ENCODE results near the gene GSTA1. TPM values are rescaled to one million over a fixed set of nuclear protein-coding genes. Genes with fewer than 3 reads are reported as not detected.
A peak's percentile ranks its signal among the peaks of the same experiment; 100 is the strongest.
"Not testable (repeated sequence)": the region's sequence is repeated elsewhere in the genome, so short reads cannot be mapped to it uniquely, and the experiment has no call there.

GSTA1 gene
- polyA plus RNA-seq, 1 experiment: not detected

- H3K4me3 ChIP-seq (ENCODE audit: low read depth, low read length); H3K36me3 ChIP-seq (ENCODE audit: control insufficient read depth, insufficient read depth, low read length); H3K27me3 ChIP-seq (ENCODE audit: control insufficient read depth, insufficient read depth, low read length); DNase-seq (ENCODE audit: low read depth); CTCF ChIA-PET; POLR2A ChIA-PET: not testable (repeated sequence)
These were observed 40.2 kb downstream of the GSTA1 start, which contains the start of gene GSTA2 for GRCh38 chr6:52763322-52763916. GSTA2 (minus strand) TSS chr6:52763475; CDS start chr6:52757947, 5,528 bp downstream.

- DNase-seq (ENCODE audit: low read depth); H3K4me3 ChIP-seq (ENCODE audit: low read depth, low read length); CTCF ChIA-PET; H3K27me3 ChIP-seq (ENCODE audit: control insufficient read depth, insufficient read depth, low read length); H3K36me3 ChIP-seq (ENCODE audit: control insufficient read depth, insufficient read depth, low read length); POLR2A ChIA-PET: not testable (repeated sequence)
These were observed 41.7 kb downstream of the GSTA1 start for GRCh38 chr6:52761673-52762491.

GRCh38 chr6:52760105-52760765 is 43.4 kb downstream of the GSTA1 start:
- no peak overlapping the region for H3K4me3 ChIP-seq (ENCODE audit: low read depth, low read length)
- H3K27me3 ChIP-seq (ENCODE audit: control insufficient read depth, insufficient read depth, low read length): no peaks in the 10 kb centered on the region
- no peak for DNase-seq (ENCODE audit: low read depth)
- no peaks in the 10 kb centered on the region for H3K36me3 ChIP-seq (ENCODE audit: control insufficient read depth, insufficient read depth, low read length)
- POLR2A ChIA-PET: no interaction called here
- CTCF ChIA-PET: interaction anchor here (0.7 kb wide), 1 partner anchor 24 kb away, joined by 3 read pairs; no protein-coding TSS in a partner anchor
- TF ChIP-seq, protein P1, sequence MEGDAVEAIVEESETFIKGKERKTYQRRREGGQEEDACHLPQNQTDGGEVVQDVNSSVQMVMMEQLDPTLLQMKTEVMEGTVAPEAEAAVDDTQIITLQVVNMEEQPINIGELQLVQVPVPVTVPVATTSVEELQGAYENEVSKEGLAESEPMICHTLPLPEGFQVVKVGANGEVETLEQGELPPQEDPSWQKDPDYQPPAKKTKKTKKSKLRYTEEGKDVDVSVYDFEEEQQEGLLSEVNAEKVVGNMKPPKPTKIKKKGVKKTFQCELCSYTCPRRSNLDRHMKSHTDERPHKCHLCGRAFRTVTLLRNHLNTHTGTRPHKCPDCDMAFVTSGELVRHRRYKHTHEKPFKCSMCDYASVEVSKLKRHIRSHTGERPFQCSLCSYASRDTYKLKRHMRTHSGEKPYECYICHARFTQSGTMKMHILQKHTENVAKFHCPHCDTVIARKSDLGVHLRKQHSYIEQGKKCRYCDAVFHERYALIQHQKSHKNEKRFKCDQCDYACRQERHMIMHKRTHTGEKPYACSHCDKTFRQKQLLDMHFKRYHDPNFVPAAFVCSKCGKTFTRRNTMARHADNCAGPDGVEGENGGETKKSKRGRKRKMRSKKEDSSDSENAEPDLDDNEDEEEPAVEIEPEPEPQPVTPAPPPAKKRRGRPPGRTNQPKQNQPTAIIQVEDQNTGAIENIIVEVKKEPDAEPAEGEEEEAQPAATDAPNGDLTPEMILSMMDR (IDR thresholded peaks at IDR 0.05; ENCODE audit: insufficient read depth, low read depth, low read length): no peak

DNA sequence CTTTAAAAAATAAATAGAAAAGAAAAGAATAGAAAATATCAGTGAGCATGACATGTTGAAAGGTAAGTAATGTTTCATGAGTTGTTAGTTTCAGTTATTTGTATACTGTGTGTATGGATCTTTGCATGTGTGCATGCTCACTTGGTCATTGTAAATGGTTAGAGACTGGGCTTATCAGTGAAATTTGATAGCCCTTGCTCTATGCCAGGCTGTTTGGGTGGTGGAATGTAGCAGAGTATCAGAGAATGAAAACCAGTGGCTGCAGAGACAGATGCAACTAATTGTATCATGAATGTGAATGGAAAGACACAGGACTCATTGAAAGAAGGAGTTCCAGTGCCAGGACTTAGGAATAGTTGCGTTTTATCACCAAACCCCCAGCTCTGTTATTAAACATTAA is 44.5 kb downstream of the GSTA1 start:
- POLR2A ChIA-PET: no interaction called here
- DNase-seq (ENCODE audit: low read depth): no peak
- Histone ChIP-seq H3K36me3 (ENCODE audit: control insufficient read depth, insufficient read depth, low read length) (no peaks in the 10 kb centered on the region), H3K4me3 (ENCODE audit: low read depth, low read length) (no peak overlapping the region), H3K27me3 (ENCODE audit: control insufficient read depth, insufficient read depth, low read length) (no peaks in the 10 kb centered on the region)
- TF ChIP-seq, protein P1 (IDR thresholded peaks at IDR 0.05; ENCODE audit: insufficient read depth, low read depth, low read length): no peak
- CTCF ChIA-PET: interaction anchor here (0.6 kb wide), 1 partner anchor 418 kb away, joined by 3 read pairs; no protein-coding TSS in a partner anchor

DNA sequence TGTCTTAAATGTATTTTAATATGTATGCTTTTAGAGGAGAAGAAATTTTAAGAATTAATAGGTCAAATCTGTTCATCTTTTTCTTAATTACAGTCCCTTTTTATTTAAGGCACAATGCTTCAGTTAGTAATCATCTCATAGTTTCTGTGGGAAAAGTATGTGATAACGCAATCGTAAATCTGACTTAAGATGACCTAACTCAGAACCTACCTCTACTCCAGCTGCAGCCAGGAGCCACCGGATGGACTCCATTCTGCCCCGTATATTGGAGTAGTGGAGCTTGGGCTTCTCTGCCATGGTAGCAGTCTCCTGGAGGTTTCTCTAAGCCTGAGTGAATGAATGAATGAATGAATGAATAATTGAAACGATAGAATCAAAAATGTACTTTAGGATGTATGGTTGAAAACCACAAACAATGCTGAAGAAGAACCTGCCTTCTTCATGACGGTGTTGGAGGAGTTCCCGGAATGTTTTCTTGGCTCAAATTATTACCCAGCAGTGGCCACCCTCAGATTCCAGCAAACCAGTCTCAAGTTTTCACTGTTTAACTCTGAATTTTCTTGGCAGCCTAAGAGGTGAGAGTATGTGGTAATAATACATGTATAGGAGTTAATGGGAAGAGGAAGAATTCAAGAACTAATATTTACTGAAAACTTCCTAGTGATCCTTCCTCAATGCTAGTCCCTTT is 45.8 kb downstream of the GSTA1 start:
- H3K36me3 ChIP-seq (ENCODE audit: control insufficient read depth, insufficient read depth, low read length); CTCF ChIA-PET; H3K4me3 ChIP-seq (ENCODE audit: low read depth, low read length); H3K27me3 ChIP-seq (ENCODE audit: control insufficient read depth, insufficient read depth, low read length); POLR2A ChIA-PET: not testable (repeated sequence)
- DNase-seq (ENCODE audit: low read depth): peak; percentile 14

- Histone ChIP-seq H3K36me3 (ENCODE audit: control insufficient read depth, insufficient read depth, low read length) (no peaks in the 10 kb centered on the region), H3K27me3 (ENCODE audit: control insufficient read depth, insufficient read depth, low read length) (no peaks in the 10 kb centered on the region), H3K4me3 (ENCODE audit: low read depth, low read length) (no peak overlapping the region)
- ChIA-PET CTCF (no interaction called here), POLR2A (no interaction called here)
- TF ChIP-seq, protein P1 (IDR thresholded peaks at IDR 0.05; ENCODE audit: insufficient read depth, low read depth, low read length): no peak
- DNase-seq (ENCODE audit: low read depth): no peak
These were observed 49.2 kb downstream of the GSTA1 start for GRCh38 chr6:52754443-52754842.

DNA sequence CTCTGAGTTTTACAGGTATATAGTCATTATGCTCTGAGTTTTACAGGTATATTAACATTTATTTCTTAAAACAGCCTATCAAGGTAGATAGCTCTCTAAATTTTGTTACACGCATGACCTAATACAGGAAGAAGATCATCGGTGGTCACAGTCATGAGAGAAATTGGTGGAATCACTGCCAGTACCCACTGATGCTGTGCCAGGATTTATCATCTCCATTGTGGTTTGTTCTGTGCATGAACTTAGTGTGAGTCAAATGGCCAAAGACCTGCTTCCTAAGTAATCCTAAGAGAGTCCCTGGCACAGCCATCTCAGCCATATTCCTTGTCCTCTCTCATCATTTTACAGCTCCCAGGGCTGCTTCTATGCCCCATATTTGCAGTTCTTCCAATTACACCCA is 50.5 kb downstream of the GSTA1 start:
- POLR2A ChIA-PET; DNase-seq (ENCODE audit: low read depth); H3K36me3 ChIP-seq (ENCODE audit: control insufficient read depth, insufficient read depth, low read length); H3K27me3 ChIP-seq (ENCODE audit: control insufficient read depth, insufficient read depth, low read length); H3K4me3 ChIP-seq (ENCODE audit: low read depth, low read length): not testable (repeated sequence)
- CTCF ChIA-PET: interaction anchor here (0.7 to 1.2 kb wide), 2 partner anchors 25 to 101 kb away, joined by 3 read pairs; no protein-coding TSS in a partner anchor

Data from BJ (cell line).